ENCODE results near the gene AGGF1.
"Not testable (repeated sequence)": the region's sequence is repeated elsewhere in the genome, so short reads cannot be mapped to it uniquely, and the experiment has no call there.

AGGF1 gene

GRCh38 chr5:77095189-77095588 lies 65.0 kb downstream of the AGGF1 start:
- no peak for TF ChIP-seq CTCF (IDR thresholded peaks at IDR 0.05; ENCODE audit: control extremely low read depth, extremely low read depth, low read depth, missing control alignments)
- ChIA-PET POLR2A (no interaction called here), CTCF (no interaction called here)
- no peak for DNase-seq (ENCODE audit: extremely low spot score)

- ChIA-PET POLR2A (no interaction called here), CTCF (interaction anchor here (0.9 to 2.0 kb wide), 3 partner anchors 9 to 27 kb away, joined by 3 to 4 read pairs (median 3); no protein-coding TSS in a partner anchor)
- no peak for DNase-seq (ENCODE audit: extremely low spot score)
- TF ChIP-seq CTCF (IDR thresholded peaks at IDR 0.05; ENCODE audit: control extremely low read depth, extremely low read depth, low read depth, missing control alignments), result no peak
Observed at GRCh38 chr5:77101298-77101697, 71.1 kb downstream of the AGGF1 start.

GRCh38 chr5:77102549-77102948 lies 72.3 kb downstream of the AGGF1 start:
- ChIA-PET POLR2A (no interaction called here), CTCF (interaction anchor here (2.0 kb wide), 1 partner anchor 26 kb away, joined by 4 read pairs; no protein-coding TSS in a partner anchor)
- no peak for TF ChIP-seq CTCF (IDR thresholded peaks at IDR 0.05; ENCODE audit: control extremely low read depth, extremely low read depth, low read depth, missing control alignments)
- no peak for DNase-seq (ENCODE audit: extremely low spot score)

- POLR2A ChIA-PET, result no interaction called here
Observed at GRCh38 chr5:77103457-77103856, 73.3 kb downstream of the AGGF1 start.

GRCh38 chr5:77104813-77105212 lies 74.6 kb downstream of the AGGF1 start:
- ChIA-PET CTCF (no interaction called here), POLR2A (no interaction called here)
- TF ChIP-seq CTCF (IDR thresholded peaks at IDR 0.05; ENCODE audit: control extremely low read depth, extremely low read depth, low read depth, missing control alignments), result no peak
- DNase-seq (ENCODE audit: extremely low spot score), result no peak

More at GRCh38 chr5:77103457-77103856, 73.3 kb downstream of the AGGF1 start:
- no peak for DNase-seq (ENCODE audit: extremely low spot score)
- TF ChIP-seq CTCF (IDR thresholded peaks at IDR 0.05; ENCODE audit: control extremely low read depth, extremely low read depth, low read depth, missing control alignments), result no peak
- CTCF ChIA-PET, result interaction anchor here (0.7 to 0.9 kb wide), 2 partner anchors 12 to 26 kb away, joined by 3 read pairs; no protein-coding TSS in a partner anchor

- CTCF ChIA-PET; POLR2A ChIA-PET; DNase-seq (ENCODE audit: extremely low spot score): not testable (repeated sequence)
Observed at GRCh38 chr5:77107035-77107434, 76.8 kb downstream of the AGGF1 start.

Measured in GM10248 (cell line).